CD4-positive, alpha-beta T cell treated with Interleukin-21 for 1 hour (primary cell): ENCODE measurements around the gene RAP2B.
"Not testable (repeated sequence)": the region's sequence is repeated elsewhere in the genome, so short reads cannot be mapped to it uniquely, and the experiment has no call there.

Source experiments
- DNase-seq: peaks from one replicate; pipeline ENCODE4 v3.0.0-alpha.2; 2020

Gene RAP2B

DNA sequence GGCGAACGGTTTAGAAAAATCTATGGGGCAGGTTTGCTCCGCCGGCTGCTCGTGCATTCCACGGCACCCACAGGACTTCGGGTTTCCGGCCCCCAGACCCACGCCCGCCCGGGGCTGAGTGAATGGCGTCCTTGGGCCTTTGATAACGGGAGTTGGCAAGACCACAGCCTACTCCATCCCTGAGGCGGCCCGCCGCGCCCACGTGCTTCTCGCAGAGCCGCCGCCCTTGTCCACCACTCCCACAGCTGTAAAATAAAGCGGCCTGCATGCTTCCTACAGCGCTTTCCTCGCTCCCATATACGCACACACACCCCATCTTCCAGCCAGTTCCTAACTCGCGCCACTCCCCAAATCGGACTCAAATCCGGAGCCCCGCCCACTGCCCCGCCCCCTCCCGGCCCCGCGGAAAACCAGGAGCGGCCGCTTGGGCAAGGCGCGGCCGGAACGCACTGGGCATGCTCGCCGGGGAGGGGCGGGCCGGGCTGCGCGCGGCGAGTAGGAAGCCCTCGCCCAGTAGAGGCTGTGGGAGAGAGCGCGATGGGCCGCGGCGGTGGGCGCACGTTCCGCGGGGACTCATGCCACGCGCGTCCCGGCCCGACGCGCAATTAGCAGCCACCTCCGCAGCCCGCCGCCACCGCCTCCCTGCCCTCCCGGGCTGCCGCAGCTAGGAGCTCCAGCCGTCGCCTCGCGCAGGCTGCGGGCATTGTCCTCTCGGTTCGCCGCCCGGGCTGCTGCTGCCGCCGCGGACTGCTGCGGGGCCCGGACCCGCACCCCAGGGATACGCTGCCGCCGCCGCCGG, at the start of gene RAP2B:
Gene RAP2B (plus strand): TSS at position 513 of the 799 bp plus-strand sequence. CDS start 468 bp downstream, outside the sequence.
- peak; percentile 95 for DNase-seq

DNA sequence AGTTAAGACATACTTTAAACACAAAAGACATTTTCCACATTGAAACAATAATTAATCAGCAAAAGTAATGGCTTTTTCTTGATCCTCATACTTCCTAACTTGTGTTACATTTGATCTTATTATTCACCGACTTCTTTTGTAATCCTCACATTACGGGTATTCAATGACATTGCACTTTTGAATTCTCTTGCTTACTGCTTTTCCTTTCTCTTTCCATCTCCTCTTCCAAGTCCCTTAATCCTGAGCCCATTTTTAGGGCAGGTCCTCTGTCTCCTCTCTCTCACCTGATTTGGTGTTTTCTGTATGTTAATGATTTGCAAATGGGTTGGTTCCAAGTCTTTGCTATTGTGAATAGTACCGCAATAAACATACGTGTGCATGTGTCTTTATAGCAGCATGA, 48.5 kb upstream of the RAP2B start:
- DNase-seq, result no peak

DNA sequence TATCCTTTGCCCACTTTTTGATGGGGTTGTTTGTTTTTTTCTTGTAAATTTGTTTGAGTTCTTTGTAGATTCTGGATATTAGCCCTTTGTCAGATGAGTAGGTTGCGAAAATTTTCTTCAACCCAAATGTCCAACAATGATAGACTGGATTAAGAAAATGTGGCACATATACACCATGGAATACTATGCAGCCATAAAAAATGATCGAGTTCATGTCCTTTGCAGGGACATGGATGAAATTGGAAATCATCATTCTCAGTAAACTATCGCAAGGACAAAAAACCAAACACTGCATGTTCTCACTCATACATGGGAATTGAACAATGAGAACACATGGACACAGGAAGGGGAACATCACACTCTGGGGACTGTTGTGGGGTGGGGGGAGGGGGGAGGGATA, 47.8 kb upstream of the RAP2B start:
- DNase-seq, result not testable (repeated sequence)

DNA sequence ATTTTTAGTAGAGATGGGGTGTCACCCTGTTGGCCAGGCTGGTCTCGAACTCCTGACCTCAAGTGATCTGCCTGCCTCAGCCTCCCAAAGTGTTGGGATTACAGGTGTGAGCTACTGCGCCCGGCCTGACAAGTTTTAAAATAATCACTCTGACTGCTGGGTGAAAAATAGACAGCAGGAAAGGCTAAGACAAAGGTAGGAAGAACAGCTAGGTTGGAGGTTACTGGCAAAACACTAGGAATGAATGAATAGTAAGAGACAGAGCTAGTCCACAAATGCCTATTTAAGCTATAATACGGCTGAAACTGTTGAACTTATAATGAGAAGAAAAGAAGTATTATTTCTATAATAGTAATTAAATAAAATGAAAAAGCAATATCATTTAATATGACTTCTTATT, 46.7 kb upstream of the RAP2B start:
- no peak for DNase-seq

DNA sequence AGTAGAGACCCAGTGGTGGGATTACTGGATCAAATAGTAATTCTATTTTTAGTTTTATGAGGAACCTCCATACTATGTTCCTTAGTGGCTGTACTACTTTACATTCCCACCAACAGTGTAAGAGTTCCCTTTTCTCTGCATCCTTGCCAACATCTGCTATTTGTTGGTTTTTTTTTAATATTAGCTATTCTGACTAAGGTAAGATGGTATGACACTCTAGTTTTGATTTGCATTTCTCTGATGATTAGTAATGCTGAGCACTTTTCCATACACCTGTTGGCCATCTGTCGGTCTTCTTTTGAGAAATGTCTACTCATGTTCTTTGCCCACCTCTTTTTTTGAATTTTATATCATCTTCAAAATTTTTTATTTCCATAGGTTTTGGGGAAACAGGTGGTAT, 34.2 kb upstream of the RAP2B start:
- no peak for DNase-seq

DNA sequence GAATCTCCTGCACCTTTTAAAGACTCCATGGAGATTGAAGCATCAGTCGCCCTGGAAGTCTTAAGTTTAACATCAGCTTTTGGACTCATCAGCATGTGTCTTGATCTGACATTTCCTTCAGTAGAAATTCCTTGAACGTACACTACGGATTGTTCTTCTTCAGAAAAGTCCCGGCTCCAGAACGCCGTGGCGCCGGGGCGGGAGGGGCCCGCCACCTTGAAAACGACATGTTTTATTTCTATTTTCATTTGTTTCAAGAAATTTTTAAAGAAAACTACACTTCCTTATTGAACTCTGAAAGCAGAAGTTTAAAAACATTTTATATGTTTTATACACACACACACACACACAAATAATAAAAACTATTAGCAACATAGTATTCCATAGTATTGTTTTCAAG, 32.6 kb upstream of the RAP2B start:
- DNase-seq, result no peak

DNA sequence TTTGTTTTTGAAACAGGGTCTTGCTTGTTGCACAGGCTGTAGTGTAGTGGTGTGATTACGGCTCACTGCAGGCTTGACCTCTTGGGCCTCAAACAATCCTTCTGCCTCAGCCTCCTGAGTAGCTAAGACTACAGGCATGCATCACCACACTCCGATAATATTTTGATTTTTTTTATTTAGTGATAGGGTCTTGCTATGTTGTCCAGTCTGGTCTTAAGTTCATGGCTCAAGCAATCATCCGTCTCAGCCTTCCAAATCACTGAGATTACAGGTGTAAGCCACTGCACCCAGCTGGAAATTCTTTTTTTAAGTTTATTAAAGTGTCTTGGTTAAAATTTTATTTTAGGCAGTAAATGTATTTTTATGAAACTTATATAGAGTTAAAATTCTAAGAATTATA, 32.2 kb upstream of the RAP2B start:
- no peak for DNase-seq

DNA sequence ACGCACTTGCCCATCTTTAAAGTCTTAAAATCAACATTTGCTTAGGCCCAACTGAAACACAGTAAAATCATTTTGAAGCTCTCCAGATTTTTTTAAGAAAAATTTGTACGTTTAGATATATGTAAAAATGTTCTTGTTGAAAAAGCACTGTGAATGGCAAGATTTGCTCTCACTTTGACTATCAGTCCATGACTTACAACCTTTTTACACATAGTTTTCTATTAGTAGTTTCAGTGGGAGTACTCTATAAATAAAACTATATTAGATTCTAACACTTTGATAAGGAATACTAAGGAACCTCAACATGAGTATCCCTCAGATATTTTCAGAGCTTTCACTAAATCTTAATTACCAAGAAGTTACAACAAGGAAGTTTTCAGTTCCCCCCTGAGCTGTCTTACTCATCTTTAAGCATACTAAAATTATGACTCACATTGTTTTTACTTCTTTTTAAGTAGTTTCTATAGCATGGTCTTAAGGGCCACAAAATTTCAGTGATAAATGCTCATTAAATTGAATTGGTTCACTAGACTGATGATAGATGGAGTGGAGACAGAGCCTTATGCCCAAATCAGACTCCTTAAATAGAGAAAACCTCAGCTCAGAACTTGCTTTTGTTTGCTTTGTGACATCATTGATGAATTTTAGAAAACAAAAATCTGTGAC, 31.6 kb upstream of the RAP2B start:
- DNase-seq, result no peak

DNA sequence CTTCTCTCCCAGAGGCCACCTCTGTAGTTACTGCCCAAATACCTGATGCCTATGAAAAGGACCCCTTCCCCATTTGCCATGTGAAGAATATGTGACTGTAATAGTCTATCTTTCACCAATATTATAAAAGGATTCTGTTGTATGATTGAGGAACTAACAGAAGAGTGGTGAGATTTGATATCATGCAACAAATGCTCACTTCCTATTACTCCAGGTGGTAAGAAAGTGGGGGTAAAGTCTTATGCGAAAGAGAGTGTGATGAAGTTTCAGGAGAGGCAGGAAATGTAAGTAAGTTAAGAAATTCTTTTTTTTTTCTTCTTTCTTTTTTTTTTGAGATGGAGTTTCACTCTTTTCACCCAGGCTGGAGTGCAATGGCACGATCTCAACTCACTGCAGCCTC, 24.4 kb upstream of the RAP2B start:
- DNase-seq, result no peak

DNA sequence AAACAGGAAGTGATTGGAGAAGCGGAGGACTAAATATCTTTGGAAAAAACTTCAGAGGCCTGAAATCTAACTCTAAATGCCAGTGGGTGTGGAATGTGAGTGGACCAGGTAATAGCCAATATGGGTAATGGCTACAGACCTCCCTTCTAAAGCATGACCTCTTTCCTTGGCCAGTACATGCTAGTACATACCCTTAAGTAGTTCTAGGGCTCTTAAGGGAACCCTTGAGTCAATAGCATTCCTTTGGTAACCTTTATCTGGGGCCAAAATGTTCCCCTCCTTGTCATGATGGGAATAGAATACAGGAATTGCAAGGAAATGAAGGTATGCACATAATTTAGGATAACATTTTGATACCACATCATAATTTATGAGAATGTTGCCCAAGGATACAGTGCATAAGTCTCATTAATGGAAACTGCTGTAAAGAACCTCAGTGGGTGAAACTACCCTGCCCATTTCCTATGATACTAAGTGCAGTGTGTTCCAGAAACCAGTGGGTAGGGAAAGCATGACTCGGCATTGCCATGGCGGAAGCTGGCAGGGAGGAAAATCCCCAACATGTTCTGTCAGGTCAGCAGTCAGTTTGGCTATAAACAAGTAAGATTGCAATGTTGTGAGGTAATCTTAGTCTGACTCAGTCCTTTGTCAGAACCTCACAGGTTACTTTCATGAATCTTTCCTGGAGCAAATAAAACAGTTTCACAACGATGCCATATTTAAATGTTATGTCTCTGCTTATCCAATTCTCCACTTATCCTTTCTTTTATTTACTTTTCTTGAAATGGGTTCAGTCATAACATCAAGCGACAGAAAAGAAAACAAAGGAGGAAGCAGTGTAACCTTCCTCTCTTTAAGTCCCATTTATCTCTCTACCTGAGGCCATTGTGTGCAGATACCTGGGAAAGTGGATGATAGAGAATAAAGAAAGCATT, 23.5 kb upstream of the RAP2B start:
- DNase-seq, result no peak

DNA sequence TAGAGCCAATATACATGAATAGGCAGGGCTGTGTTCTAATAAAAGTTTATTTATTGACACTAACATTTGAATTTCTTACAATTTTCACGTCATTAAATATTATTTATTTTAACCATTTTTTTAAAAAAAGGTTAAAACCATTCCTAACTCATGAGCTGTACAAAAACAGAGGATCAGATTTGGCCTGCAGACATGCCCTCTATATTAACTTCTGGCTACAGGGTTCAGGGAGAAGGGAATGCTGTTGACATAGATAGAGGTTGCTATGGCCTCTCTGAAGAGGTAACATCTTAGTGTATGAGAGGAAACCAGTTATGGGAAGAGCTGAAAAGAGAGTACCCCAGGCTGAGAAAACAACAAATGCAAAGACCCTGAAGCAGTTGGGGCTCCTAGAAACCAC, 19.1 kb upstream of the RAP2B start:
- no peak for DNase-seq

DNA sequence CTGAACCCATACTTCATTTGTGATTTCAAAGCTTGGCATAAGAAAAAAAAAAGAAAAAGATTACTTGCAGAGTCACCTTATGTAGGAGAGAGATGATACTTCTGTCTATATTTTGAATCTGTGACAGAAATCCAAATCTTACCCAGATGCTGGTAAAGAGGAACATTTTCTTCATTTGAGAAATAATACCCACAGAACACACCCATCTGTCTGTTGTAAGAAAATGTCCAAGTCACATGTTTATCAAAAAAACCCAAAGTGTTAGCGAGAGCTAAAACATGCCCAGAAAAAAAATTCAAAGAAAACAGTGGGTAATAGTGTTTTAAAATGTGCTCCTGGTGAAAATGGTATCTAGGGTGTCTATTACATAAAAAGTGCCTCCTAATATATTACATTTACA, 18.0 kb upstream of the RAP2B start:
- no peak for DNase-seq

DNA sequence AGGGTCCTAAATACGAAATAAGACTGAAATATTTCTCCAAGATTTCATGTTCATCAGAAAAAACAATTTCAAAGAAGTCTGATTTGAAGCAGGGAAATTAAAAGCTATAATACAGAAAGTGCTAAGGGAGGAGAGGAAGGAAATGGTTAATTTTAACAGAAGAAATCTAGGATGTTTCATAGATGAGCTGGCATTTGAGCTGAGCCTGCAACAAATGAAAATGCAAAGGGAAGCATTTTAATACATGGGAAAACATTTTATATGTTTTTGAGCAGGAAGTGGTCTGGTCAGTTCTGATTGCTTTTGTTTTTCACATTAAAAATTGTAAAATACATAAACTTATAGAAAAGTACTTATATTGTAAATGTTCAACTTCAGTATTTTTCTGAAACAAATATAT, 17.2 kb upstream of the RAP2B start:
- no peak for DNase-seq

DNA sequence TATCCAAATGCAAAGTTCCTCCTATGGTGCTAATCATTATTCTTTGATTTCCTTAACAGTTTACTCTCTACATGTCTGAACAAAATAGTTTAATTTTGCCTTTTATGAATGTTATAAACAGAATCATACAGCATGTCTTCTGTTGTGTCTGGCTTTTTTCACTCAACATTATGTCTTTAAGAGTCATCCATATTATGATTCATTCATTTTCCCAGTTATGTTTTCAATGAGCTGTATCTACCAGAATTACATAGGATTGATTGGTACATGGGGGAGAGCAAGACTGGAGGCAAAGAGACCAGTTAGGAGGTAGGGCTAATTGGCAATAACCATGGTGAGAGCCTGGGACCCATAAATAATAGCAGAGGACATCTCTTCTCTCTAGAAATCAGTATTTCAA, 16.6 kb upstream of the RAP2B start:
- no peak for DNase-seq

DNA sequence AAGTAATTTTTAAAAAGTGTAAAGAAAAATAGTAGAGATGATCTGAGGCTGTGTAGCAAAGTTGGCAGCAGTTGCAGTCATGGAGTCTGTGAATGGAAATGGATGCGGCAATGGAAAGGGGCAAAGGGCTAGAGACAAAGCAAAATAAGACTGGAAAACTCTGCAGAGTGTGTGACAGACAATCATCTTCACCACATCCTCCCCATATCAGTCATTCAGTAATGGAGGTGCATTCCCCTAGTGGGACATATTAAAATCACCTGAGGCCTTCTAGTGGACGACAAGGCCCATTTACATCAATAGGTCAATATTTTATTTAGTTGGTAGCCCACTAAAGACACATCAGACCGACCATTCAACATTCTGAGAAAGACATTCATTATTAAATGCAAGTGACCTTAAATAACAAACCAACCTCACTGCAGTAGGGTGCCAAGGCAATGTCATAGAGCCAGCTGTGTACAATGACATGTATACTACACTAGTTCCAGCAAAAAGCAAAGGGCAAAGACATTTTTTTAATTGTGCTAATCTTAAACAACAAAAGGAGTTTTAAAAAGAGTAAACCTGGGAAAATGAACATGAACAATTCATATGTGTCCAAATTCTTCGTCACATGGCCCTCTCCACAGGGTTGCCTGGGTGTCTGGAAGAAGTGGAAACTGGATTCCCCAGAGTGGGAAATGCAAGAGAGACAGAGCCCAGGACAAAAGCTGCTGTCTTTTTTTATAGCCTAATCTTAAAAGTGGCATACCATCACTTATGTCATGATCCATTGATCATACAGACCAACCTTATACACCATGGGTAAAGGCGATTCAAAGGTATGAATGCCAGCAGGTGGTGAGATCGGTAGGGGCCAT, 15.6 kb upstream of the RAP2B start:
- no peak for DNase-seq

DNA sequence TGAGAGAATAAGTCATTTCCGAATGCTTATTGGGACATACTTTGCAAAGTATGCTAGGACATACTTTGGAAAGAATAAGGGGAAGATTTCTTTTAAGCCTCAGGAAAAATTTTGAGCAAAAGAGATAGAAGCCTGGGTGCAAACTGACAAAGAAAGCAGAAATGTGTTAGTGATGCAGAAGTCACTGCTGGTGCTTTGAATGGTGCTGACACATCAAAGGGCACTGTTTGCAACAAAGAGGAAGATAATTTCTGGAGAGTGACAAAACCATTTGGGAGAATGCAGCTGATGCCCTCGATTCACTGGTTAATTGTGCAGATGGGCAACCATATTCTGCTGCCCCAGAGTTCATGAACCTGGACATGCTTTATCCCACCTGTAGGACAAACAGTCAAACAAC, 11.0 kb upstream of the RAP2B start:
- DNase-seq, result no peak

DNA sequence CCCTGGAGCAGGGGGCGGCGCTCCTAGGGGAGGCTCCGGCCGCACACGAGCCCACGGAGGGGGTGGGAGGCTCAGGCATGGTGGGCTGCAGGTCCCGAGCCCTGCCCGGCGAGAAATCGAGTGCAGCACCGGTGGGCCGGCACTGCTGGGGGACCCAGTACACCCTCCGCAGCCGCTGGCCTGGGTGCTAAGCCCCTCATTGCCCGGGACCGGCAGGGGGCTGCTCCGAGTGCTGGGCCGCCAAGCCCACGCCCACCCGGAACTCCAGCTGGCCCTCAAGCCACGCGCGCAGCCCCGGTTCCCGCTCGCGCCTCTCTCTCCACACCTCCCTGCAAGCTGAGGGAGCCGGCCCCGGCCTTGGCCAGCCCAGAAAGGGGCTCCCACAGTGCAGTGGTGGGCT, 6.2 kb upstream of the RAP2B start:
- not testable (repeated sequence) for DNase-seq

DNA sequence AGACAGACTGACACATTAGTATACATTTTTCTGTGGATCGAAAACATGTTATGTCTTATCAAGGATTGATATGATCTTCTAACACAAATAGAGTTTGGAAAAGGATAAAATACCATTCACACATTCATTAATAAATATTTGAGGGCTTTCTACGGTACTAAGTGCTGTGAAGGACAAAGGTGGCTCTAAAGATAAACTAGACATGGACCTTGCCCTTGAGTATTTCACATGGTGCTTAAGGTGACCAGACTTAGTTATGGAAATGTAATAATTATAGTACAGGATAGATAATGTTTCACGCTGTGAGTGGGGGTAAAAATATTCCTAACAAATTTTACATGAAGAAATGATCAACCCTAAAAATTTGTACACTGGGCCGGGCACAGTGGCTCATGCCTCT, 3.8 kb upstream of the RAP2B start:
- DNase-seq, result no peak

DNA sequence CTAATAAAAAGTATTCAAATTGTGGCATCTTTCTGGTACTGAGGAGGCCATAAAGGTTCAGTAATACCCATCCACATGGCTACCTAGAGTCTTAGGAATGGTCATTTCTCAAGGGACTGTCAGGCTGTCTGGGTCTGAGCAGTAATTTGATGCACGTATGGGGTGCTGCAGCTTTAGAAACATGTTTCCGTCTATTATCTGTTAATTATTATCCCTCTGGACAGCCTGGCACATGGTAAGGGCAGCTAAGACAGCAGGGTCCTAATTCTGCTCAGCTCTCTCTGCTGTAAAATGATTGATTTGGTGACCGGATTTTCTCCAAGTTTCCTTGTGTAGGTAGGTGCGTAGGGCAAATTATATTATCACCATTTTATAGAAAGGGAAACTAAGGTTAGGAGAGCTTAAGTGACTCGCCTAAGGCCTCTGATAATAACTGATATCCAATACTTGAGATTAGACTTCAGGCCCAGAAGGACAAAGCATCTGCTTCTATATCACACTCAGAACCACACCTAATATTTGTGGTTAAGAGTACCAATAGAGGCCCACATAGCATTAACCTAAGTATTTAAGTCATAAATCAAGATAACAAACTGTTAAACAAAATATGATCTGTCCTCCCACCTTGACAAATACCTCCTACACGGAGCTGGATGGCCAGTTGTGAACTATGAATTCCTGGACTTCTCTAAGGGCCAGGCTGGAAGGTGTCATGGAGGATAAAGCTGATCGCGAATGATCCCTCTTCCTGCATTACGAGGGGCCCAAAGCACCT, 2.9 kb upstream of the RAP2B start:
- no peak for DNase-seq

DNA sequence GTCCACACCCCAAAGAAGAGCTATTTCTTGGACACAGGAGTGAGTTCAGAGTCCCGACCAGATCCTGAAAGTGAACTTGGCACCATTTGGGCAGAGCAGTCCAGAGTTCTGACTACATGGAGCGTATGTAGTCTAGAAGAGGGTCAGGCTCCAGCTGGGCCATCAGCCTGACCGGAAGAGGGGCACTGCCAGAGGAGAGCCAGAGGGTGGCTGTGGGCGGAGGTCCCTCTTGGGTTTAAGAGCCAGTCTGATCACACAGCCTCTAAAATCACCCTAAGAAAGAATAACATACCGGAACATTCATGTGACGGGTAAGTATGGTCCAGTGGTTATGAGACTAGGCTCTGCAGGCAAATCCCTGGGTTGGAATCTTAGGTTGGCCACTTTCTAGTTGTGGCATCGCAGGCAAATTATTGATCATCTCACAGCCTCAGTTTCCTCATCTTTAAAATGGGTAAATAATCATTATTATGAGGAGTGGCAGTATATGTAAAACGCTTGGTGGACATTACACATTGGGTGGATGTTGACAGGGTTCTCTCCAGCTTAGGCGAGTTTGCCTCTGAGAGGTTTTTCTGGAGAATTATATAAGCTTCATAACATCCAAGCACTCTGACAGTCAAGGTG, 2.1 kb upstream of the RAP2B start:
- no peak for DNase-seq

DNA sequence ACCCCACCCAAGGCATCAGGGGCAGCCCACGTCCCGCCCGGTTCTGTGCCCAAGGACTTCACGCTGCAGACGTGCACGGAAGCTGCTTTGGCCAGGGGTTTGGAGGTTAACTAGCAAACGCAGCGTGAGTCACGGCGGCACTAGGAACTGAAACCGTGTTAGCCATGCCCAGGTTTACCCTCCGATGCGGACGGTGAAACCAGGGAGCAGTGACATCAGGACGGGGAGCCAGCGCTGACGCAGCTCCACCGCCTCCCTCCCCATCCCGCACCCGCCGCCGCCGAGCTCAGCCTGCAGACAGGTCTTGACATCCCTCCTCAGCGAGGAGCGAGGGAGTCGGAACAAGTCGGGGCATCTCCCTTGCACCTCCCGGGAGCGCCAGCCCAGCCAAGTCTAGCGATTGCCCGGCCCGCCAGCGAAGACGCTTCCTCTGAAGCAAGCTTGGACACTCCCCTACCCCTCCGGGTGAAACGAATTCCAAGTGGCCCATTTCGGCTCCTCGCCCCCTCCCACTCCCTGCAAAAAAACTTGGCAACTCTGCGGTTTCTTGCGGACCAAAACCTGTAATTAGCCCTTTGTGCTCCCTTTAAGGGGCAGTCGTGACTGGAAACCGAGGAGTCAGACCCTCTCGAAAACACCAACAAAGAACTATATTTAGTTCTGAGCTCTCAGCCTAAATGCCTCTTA, 1.4 kb upstream of the RAP2B start:
- DNase-seq, result peak; percentile 70
